Stimulated activated naive CD8-positive, alpha-beta T cell treated with anti-CD3 and anti-CD28 coated beads, Interleukin-15, Interleukin-2, amounts not matched to agents 100 U/mL and 50 U/mL, for 24 hours (primary cell): ENCODE measurements around the gene CFAP45.
A peak's percentile ranks its signal among the peaks of the same experiment; 100 is the strongest.

Experiments
- ATAC-seq: fragments of 150-1000 bp; cut with Tn5 transposase; one replicate; pipeline ENCODE4 v1.10.0; 2021
- DNase-seq: peaks from one replicate; pipeline ENCODE4 v3.0.0; 2021

CFAP45 gene, protein sequence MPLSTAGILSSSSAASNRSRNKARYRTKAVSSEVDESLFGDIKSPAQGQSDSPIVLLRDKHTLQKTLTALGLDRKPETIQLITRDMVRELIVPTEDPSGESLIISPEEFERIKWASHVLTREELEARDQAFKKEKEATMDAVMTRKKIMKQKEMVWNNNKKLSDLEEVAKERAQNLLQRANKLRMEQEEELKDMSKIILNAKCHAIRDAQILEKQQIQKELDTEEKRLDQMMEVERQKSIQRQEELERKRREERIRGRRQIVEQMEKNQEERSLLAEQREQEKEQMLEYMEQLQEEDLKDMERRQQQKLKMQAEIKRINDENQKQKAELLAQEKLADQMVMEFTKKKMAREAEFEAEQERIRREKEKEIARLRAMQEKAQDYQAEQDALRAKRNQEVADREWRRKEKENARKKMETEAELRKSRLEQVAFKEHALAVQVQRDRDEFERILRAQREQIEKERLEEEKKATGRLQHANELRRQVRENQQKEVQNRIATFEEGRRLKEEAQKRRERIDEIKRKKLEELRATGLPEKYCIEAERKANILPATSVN

DNA sequence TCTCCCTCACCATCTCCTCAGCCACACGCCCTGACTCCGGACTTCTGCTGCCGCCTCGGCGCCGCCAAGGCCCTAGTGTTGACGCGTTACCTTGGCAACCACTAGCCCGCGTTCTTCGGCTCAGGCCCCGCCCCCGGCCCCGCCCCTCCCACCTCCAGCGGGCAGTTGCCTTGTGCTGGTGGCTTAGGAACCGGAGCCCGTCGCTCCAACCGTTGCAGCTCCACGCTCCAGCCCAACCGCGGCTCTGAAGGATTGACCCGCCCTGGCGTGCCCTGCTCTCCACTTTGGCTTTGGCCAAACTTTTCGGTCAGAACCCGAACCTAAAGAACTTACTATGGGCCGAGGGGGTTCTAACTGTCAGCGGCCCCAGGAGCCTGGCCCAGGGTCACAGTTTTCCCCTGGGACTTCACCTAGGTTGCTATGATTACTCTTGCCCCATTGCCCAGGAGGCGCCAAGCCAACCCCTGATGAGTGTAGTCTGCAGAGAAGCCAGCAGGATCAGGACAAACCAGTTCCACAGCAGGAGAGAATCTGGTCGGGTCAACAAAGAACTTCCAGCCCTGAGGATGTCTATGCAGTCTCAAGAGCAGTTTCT lies at the start of gene CFAP45:
Gene CFAP45, minus strand, starts transcription at position 80 of the 595 bp plus-strand sequence. Its CDS starts 67 bp downstream, at position 13.
- ATAC-seq (no peak), DNase-seq (no peak)

DNA sequence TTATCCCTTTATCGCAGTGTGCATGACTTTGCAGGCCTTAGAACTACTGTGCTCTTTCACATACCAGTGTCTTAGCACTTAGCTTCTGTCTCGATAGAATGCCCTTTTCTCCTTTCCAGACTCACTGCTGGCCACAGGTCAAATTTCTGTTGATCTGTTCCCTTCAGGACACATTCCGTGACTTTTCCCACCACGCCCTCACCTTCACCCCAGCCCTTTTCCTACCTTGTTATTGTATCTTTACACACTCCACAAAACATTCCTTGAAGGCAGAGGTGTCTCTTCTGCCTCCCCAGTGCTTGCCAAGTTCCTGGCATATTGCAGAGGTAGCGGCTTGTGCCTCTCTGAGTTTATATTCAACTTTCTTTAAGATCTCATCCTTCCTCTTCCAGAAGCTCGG lies 49.2 kb upstream of the CFAP45 start:
- ATAC-seq = no peak
- no peak for DNase-seq

DNA sequence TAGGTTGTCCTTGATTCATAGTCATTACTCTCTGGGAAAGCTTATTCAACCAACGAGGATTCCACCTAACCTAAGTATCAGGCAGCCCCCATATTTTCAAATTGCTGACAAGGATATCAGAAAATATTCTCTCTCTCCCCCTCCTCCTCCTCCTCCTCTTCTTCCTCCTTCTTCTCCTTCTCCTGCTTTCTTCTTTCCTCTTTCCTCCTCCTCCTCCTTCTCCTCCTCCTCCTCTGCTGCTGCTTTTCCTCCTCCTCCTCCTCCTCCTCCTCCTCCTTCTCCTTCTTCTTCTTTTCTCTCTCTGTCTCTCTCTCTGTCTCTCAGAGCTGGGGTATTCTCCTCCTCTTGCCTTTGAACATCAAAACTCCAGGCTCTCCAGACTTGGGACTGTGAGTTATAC lies 48.0 kb upstream of the CFAP45 start:
- ATAC-seq (no peak), DNase-seq (no peak)

DNA sequence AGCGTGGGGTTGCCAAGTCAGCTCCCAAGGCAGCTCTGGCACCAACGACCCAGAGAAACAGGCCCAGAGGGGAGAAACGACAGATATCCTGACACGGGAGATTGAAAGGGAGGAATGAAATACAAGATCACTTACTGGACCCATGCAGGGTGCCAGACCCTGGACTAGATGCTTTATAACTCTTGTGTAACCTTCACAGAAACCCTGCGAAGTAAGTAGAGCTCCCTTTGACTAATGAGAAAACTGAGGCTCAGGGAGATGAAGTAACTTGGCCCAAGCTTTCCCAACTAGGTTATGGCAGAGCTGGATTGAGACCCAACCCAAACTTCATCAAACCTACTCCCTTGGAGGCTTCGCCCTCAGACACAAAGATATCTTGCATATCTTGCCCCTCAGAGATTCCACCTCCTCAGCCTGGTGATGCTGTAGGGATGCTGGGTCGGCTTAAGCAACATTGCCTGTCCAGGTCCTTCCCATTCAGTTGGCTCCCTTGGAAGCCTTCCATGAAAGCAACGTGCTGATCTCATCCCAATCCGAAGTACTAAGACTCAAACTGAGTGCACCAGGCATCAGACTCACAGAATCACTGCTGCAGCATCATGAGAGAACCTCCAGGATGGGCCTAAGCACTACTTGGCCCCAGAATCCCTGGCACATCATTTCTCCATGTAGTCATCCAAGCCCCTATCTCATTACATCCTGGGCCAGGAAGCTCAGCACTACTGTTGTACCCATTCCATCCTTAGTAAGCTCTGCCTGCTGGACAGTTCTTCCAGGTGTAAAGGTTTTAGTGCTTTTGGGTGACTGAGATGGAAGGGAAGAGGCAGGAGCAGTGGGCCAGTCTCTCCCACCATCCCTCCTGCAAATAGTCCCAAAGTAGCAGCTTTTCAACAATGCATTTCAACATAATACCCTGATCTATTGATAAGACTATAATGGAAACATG lies 46.5 kb upstream of the CFAP45 start:
- ATAC-seq = no peak
- DNase-seq = no peak

DNA sequence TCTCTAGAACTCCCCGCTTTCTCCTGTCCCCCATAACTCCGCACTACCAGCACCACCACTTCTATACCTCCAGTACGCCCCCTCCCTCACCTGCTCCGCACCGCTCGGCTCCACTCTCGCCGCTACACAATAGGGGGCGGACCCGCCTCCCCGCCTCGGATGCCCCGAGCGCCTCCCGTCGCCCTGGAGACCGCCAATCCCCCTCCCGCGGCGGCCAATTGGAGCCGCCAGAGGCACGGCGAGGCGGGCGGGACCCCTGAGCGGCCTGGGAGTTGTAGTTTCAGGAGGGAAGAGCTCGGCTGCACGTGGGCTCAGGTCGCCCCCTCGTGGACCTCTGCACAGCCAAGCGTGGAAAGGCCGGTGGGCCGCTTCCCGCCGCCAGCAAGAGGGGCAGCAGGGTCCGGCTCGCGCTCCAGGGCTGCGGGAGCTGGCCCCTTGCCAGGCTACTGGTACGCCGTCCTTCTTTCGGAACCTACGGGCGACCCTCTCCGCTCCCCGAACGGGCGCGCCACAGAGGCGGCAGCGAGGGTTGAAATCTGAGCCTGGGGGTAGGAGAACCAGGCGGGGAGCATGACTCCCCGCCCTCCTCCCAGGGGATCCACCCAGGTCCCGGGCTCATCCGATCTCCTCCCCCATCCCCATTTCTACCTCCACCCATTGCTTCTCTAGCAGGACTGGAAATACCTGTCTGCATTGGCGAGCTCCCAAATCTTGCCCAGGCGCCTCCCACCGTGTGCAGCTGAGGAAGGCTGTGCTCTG lies 45.7 kb upstream of the CFAP45 start, which contains the start of gene IGSF9:
Gene IGSF9, minus strand, starts transcription at position 131 of the 759 bp plus-strand sequence. CDS start 2,159 bp downstream, outside the sequence.
- DNase-seq = peak; percentile 81
- peak; percentile 93 for ATAC-seq

DNA sequence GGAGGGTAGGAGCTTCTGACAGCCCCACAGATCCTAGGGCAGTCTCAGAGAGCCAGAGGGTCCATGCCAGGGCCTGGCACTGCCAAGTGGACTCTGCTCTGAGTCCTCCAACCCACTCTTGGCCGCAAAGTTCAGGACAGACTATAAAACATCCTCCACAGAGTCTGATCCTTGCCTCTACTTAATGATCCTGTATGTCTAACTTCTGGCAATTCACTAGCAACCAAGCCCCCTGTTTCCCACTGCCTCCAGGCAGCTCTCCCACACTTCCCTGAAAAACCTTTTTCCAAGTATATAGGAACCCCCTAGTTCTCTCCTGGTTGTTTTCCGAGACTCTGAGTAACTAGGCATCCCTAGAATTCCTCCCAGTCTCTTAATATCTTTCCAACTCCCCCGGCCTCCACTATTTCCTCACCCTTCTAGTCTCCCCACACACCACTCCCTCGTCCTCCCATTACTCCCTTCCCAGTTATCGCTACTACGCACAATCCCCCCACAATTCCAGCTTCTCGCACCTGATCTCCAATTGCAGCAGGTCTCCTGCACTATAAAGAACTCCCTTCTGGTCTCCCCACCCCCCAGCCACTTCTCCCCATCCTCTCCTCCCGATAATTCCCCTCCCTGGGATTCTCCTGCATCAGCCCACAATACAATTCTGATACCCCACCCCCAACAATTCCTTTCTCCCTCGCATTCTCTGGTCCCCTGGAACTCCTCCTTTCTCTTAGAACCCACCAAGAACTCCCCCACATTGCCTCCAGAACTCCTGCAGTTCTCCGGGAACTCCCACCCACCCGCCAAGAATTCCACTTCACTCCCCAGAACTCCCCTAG lies 44.9 kb upstream of the CFAP45 start:
- DNase-seq (no peak), ATAC-seq (no peak)

DNA sequence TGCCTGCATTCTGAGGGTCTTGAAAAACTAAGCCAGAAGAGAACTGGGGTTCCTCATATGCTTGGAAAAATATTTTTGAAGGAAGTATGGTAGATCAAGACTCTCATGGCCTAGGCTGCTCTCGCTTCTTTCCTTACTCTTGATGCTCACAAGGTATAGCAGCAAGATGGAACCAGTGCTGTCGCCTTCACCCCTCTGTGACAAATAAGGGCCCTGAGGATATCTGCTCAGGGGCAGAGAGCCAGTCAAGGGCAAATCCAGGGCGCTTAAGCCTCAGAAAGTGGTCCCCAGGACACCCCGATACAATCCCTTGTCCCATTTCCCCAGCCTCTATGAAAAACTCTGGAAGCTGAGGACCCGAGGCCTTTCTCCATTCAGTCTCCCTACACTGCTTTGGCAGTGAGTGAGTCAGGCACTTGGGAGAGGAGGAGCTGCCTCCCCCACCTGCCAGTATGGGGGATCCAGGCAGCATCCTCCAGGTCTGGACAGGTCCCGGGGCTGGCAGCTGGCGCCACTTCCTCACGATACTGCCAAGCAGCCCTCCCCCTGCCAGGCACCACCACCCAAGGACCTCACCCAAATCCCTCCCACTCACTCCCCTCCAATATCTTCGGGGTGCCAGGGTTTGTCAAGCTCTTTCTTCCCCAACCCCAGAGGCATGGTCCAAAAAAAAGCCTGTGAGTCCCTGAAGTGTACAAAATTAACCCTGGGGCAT lies 44.1 kb upstream of the CFAP45 start:
- no peak for ATAC-seq
- DNase-seq = no peak

DNA sequence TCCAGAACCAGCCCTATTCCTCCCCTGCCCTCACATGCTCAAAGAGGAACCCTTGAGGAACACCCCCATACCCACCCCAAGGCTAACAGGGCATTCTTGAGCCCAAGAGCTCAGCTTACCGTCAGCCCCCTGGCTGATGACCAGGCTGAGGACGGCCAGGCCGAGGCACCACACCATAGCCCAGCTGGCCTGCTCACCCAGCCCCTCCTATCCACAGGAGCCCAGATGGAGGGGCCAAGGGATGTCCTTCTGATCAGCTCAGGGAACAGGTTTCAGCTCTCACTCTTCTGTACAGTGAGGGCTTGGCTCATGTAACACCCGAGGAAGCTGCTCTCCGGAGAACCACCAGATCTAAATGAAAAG lies 43.3 kb upstream of the CFAP45 start:
- no peak for DNase-seq
- no peak for ATAC-seq

DNA sequence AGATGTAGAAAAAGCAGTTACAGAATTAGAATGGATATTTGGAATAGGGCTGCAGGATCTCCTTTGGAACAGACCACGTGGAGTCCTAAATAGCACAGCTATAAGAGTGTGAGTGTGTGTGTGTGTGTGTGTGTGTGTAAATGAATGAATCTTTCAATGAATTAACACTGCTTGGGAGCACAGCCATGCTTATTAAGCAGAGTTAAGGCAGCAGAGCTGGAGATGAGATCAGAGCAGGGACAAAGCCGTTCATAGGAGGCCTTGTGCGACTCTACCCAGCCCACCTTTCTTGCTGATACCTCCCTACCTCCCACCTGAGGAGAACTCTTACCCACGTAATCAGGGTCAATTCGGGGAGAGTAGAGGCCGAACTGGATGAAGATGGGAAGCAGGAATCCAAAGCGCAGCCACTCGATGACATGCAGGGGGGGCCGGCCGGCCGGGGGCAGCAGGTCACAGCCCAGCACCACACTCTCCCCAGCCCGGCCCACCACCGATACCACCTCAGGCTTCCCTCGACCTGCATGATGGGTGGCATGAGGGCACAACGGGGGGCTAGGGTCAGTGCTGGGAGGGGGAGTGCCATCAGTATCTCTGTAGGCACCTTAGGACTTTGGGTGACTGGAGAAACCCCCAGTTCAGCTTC lies 42.8 kb upstream of the CFAP45 start:
- ATAC-seq (no peak), DNase-seq (no peak)

DNA sequence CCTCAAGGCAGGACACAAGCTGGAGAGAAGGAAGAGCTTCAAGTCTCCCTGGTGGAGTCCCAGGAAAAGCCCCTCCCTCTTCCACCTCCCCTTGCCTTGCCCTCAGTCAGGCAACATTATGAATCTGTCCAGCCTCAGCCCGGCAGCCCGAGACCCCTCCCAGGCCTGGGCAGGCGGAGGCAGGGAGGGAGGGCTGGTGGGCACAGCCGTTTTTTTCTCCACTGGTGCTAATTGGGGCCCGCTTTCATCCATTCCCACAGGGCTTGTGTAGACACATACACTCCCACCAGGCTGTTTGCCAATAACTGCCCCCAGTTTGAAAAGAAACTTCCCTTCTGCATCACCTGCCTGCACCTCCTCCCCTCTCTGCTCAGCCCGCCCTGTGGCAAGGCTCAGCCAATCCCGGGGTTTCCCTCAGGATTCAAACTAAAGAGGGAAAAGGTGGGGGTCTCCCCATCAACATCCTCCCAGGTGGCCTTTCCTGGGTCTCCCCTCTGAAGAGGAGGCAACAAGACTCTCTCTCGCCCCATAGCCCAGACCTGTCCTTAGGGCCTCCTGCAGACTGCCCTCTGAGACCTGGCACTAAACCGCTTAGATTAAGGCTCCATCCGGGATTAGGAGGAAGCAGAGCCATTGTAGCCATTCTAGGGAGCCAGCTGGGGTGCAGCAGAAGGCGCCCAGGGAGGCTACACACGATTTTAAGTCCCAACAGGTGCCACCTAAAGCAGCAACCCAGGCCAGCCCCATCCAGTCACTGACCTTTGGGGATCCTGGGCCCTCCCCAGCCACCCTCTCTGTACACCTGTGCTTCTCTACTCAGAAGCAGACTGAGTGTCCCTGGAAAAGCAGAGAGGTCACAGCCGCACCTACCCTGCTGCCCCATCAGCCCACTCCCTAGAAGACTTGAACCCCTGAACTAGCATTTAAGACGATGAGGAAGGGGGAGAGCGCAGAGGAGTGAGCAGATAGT lies 41.9 kb upstream of the CFAP45 start:
- DNase-seq (no peak), ATAC-seq (no peak)

DNA sequence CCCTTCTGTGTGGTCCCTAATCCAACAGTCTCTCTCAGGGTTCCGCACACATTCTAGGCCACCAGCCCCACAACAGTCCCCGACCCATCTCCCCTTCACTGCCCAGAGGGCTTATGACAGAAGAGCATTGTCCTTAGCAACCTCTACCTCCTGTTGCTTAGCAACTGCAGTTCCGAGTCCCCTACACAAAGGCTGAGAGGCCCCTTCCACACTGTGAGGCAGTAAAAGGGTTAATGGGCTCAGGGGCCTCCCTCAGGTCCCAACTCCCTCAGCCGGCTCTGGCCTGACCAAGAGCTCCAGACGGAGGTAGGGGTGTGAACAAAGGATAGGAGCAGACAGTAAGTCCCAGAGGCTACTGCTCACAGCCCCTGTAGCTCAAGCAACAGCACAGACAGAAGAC lies 41.2 kb upstream of the CFAP45 start:
- ATAC-seq = no peak
- DNase-seq = no peak

DNA sequence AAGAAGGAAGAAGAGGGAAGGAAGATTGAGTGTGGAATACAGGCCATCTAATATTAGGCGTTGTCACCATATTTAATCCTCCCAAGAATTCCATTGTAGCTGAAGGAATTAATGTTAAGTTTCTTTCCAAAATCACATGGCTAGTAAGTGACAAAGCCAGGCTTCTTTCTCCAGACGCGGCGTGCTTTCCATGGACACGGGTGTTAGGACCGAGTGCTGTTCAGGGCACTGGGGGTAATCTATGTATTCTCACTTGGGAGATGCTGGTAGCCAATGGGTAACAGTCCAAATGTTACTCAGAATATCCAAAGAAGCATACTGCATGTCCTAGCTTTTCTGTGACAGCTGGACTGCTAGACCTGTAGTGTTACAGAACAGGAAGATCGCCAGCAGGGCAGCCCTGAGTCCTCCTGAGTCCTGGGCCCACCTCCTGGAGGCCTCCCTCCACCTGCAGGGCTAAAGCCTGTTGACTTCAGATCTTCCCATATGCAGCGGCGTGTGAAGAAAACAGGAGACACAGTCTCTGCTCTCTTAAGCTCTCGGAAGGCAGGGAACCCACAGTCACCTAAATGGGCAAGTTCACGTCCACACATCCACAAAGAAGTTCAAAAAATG lies 40.1 kb upstream of the CFAP45 start:
- ATAC-seq (no peak), DNase-seq (no peak)

DNA sequence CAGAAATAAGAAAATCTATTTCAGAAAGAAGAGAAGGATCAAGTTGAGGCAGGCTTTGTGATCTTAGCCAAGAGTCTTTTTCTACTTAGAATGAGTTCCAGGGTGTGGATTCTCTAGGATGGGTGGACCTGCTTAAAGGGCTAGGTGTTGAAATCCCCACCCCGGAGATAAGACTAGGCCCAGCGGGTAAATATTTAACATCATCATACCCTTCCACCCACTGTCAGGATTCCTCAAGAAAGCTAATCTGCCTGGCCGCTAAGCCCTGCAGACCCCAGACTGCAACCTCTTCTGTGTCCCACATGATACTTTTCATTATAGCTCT lies 39.7 kb upstream of the CFAP45 start:
- ATAC-seq = no peak
- no peak for DNase-seq

DNA sequence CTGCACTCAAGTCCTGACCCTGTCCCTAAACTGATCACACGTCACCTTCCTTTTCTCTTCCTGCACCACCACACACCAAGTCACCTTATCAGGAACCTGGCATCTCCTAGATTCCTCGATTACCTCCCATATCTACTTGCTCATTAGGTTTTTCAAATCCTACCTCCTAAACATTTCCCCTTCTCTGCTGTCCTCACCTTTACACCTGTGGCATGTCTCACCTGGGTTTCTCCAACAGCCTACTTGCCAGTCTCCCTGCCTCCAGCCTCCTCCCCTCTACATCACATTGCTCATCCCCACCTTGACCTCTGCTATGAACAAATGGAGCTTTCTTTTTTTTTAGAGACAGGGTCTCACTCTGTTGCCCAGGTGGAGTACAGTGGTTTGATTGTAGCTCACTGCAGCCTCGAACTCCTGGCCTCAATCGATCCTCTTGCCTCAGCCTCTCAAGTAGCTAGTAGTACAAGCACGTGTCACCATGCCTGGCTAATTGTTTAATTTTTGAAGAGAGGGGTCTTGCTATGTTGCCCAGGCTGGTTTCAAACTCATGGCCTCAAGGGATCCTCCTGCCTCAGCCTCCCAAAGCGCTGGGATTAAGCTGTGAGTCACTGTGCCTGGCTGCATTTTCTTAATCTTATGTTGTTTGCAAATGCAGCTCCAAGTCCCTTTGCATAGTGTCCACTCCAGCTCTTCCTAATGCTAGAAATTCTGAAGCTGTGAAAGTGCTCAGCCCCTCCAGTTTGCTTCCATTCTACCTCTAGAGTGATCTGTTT lies 39.1 kb upstream of the CFAP45 start:
- ATAC-seq = no peak
- no peak for DNase-seq

DNA sequence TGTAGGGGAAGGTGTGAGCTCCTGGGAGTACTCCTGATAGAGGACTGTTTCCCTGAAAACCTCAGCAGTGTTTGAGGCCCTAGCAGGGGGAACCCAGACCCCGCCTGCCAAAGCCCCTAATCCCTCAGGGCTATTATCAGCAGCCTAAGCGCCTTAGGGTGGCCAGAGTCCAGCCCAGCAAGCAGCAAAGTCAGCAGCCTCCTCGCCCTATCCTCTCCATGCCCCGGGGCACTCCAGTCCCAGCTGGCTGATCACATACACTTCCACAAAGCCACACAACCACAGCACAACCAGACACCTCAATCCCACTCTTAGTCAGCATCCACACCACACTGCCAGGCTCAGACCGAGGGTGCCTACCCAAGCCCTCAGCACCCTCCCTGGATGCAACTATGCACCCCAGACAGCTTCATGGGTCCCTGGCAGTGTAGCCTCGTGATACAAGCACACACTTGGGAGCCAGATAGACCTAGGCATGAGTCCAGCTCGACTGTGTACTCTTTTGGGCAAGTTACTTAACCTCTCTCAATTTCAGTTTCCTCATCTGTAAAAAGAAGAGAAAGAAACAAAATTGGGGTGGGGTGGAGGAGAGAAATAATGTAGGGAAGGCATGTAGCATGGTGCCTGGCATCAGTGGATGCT lies 38.4 kb upstream of the CFAP45 start:
- ATAC-seq (peak; percentile 28), DNase-seq (no peak)

DNA sequence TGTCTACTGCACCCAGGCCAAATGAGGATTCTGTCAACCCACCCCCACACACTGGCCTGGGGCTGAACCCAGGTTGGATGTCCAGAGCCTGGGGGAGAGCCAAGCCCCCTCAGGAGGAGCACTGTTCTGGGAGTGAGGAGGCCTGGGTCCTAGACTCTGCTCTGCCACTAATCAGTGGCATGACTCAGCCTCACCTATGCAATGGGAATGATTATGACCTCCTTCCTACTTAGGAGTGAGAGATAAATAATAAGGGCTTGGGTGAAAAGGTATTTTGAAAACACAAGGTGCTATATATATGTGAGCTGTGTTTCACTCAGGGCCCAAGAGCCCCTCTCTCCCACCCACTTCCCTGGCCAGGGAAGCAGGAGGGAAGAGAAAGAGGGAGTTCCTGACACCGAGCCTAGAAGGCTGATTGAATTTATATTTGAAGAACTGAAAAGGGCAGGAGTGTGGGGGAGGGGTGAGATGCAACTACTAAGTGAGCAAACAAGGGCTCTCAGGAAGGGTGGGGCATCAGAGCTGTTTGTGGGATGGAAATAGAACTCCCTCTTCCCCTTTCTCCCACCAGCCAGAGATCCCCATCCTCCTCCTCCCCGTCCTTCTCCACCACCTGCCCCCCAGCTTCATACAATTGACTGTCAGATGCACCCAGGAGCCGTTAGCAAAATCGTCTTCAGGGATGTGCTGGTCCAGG lies 37.2 kb upstream of the CFAP45 start:
- ATAC-seq = no peak

More for the DNA sequence above, 37.2 kb upstream of the CFAP45 start:
- DNase-seq = no peak
